ENCODE measurements around the gene TTYH3. TPM values are rescaled to one million over a fixed set of nuclear protein-coding genes. Genes with fewer than 3 reads are reported as not detected.

Gene TTYH3
- total RNA-seq, 4 donors from 2014 or later: 16.7 to 23.8 (median 21.4) TPM

GRCh38 chr7:2627258-2628129, 4.3 kb upstream of the TTYH3 start:
- no peaks in the 10 kb centered on the region for H3K9me3 ChIP-seq
- intact Hi-C loops (cut with DNase I): no loop called here
- no peaks in the 10 kb centered on the region for H3K27me3 ChIP-seq
- DNase-seq: no peak
- no peaks in the 10 kb centered on the region for H3K36me3 ChIP-seq
- TF ChIP-seq CTCF (IDR thresholded peaks at IDR 0.05): no peak
- no peak for TF ChIP-seq POLR2A (IDR thresholded peaks at IDR 0.05)
- no peak overlapping the region for H3K4me3 ChIP-seq (replicated peaks in 1 of 3)
- 91% methylated on average over 9 of the region's 9 CpGs for WGBS, 2 donors
- no peak overlapping the region for H3K27ac ChIP-seq
- peaks cover 32 to 51% of the 10 kb centered on the region in 2 donors for H3K4me1 ChIP-seq

- intact Hi-C loops (cut with DNase I): no loop called here
- peaks cover 32 to 50% of the 10 kb centered on the region in 2 donors for H3K4me1 ChIP-seq
- no peaks in the 10 kb centered on the region for H3K9me3 ChIP-seq
- no peaks in the 10 kb centered on the region for H3K36me3 ChIP-seq
- TF ChIP-seq POLR2A (IDR thresholded peaks at IDR 0.05) (no peak), CTCF (IDR thresholded peaks at IDR 0.05) (no peak)
- no peak overlapping the region for H3K27ac ChIP-seq
- WGBS, 2 donors: 79 to 89% methylated on average over 12 of the region's 12 CpGs
- no peak overlapping the region for H3K4me3 ChIP-seq (replicated peaks in 1 of 3)
- no peaks in the 10 kb centered on the region for H3K27me3 ChIP-seq
- no peak for DNase-seq
Measured at GRCh38 chr7:2628130-2628482, 3.7 kb upstream of the TTYH3 start.

GRCh38 chr7:2628891-2629290, 2.9 kb upstream of the TTYH3 start:
- Histone ChIP-seq H3K27me3 (no peaks in the 10 kb centered on the region), H3K36me3 (no peaks in the 10 kb centered on the region), H3K4me3 (replicated peaks in 1 of 3) (no peak overlapping the region), H3K4me1 (peaks cover 37 to 49% of the 10 kb centered on the region in 2 donors), H3K9me3 (no peaks in the 10 kb centered on the region), H3K27ac (peak overlapping the region in 1 of 3 donors; percentile 17)
- intact Hi-C loops (cut with DNase I): no loop called here
- no peak for DNase-seq
- 98% methylated on average over 7 of the region's 7 CpGs for WGBS, 2 donors
- TF ChIP-seq POLR2A (IDR thresholded peaks at IDR 0.05): no peak
- TF ChIP-seq CTCF (IDR thresholded peaks at IDR 0.05): no peak

- H3K27ac ChIP-seq: peak overlapping the region; percentile 74 to 88 (median 77)
Measured at GRCh38 chr7:2629746-2630681, 1.8 kb upstream of the TTYH3 start.

More at GRCh38 chr7:2629746-2630681, 1.8 kb upstream of the TTYH3 start:
- Histone ChIP-seq H3K9me3 (no peaks in the 10 kb centered on the region), H3K27me3 (no peaks in the 10 kb centered on the region), H3K36me3 (no peaks in the 10 kb centered on the region), H3K4me1 (peaks cover 46 to 51% of the 10 kb centered on the region in 2 donors), H3K4me3 (replicated peaks in 1 of 3) (no peak overlapping the region)
- intact Hi-C loops (cut with DNase I): no loop called here
- DNase-seq: peak; percentile 92 to 96
- 51 to 79% methylated on average over 7 to 14 of the region's 21 CpGs for WGBS, 2 donors
- peak in 1 of 2 donors; percentile 28 for TF ChIP-seq POLR2A (IDR thresholded peaks at IDR 0.05)
- TF ChIP-seq CTCF (IDR thresholded peaks at IDR 0.05): no peak

All from thyroid gland (tissue), 4 donors.